HCT116 (cell line): ENCODE results near the gene ACCSL.

ENCODE experiments used
- POLR2A ChIP-seq: IDR thresholded peaks from 2 replicates; pipeline ENCODE4 v1.7.0; 2011; ENCODE audit warnings: borderline replicate concordance; ENCODE audit not compliant: insufficient read depth, insufficient read length; ENCODE audit errors: extremely low read depth
- POLR2AphosphoS5 ChIP-seq: IDR thresholded peaks from 2 replicates; pipeline ENCODE4 v1.6.1; 2011; ENCODE audit warnings: mild to moderate bottlenecking, low read depth, low read length, moderate library complexity
- TF ChIP-seq, protein P1 (sequence below), 3 experiments: fragments of 200-600 bp in 1 of 3; sonication (generic) in 1 of 3; IDR thresholded peaks in 2 of 3; conservative IDR thresholded peaks in 1 of 3; 2 replicates each; pipeline ENCODE4 v1.5.1; 2012 to 2017; ENCODE audit warnings: low read depth in 2 of 3, low read length in 2 of 3, antibody characterized with exemption in 1 of 3, borderline replicate concordance in 1 of 3, control low read depth in 1 of 3, mild to moderate bottlenecking in 1 of 3, mixed read lengths in 1 of 3, mixed run types in 1 of 3, moderate library complexity in 1 of 3; ENCODE audit not compliant: insufficient read depth in 1 of 3
- TF ChIP-seq, protein P2 (sequence below): IDR thresholded peaks from 2 replicates; pipeline ENCODE4 v1.6.1; 2012; ENCODE audit warnings: low read depth

DNA sequence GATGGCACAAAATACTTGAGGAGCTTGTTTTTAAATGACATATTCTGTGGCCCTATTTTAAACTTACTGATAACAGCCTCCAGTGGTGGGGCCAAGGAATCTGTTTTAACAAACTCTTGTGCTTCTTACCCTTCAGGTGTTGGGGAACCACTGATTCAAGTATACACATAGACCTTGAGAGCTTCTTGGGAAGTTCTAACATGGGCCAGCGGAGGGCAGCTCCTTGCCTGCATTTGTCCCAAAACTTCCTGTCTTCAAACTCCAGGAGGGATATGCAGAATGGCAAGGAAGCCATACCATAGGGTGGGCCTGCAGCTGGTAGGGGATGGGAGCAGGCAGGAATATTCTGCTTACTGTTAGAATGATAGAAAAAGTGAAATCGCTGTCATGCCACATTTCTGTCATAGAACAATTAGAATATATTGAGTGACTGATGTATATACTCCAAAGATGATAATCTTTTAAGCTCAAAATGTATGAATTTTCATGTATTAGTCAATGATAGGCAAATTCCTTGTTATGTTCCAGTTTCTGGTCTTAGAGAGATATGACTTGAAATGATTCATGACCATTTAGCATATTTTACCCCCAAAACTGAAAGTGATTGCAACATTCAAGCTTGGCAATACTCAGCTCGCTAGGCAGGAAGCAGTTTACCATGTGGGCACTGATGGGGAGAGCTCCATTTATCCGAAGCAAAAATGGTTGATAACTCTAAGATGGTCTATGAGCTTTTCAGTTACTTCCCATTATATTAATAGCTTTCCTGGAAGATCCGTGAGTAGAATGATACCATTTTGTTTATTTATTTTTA, 56.9 kb downstream of the ACCSL start:
- TF ChIP-seq, protein P1, sequence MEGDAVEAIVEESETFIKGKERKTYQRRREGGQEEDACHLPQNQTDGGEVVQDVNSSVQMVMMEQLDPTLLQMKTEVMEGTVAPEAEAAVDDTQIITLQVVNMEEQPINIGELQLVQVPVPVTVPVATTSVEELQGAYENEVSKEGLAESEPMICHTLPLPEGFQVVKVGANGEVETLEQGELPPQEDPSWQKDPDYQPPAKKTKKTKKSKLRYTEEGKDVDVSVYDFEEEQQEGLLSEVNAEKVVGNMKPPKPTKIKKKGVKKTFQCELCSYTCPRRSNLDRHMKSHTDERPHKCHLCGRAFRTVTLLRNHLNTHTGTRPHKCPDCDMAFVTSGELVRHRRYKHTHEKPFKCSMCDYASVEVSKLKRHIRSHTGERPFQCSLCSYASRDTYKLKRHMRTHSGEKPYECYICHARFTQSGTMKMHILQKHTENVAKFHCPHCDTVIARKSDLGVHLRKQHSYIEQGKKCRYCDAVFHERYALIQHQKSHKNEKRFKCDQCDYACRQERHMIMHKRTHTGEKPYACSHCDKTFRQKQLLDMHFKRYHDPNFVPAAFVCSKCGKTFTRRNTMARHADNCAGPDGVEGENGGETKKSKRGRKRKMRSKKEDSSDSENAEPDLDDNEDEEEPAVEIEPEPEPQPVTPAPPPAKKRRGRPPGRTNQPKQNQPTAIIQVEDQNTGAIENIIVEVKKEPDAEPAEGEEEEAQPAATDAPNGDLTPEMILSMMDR (IDR thresholded peaks at IDR 0.05 in 2 of 3, conservative IDR thresholded peaks at IDR 0.05 in 1 of 3; ENCODE audit: borderline replicate concordance in 1 of 3, insufficient read depth in 1 of 3, low read depth in 2 of 3, low read length in 2 of 3) = peak in 2 of 3 experiments; percentile 20 to 35; a peak in 3 of 6 replicates
- no peak for TF ChIP-seq POLR2AphosphoS5
- TF ChIP-seq, protein P2, sequence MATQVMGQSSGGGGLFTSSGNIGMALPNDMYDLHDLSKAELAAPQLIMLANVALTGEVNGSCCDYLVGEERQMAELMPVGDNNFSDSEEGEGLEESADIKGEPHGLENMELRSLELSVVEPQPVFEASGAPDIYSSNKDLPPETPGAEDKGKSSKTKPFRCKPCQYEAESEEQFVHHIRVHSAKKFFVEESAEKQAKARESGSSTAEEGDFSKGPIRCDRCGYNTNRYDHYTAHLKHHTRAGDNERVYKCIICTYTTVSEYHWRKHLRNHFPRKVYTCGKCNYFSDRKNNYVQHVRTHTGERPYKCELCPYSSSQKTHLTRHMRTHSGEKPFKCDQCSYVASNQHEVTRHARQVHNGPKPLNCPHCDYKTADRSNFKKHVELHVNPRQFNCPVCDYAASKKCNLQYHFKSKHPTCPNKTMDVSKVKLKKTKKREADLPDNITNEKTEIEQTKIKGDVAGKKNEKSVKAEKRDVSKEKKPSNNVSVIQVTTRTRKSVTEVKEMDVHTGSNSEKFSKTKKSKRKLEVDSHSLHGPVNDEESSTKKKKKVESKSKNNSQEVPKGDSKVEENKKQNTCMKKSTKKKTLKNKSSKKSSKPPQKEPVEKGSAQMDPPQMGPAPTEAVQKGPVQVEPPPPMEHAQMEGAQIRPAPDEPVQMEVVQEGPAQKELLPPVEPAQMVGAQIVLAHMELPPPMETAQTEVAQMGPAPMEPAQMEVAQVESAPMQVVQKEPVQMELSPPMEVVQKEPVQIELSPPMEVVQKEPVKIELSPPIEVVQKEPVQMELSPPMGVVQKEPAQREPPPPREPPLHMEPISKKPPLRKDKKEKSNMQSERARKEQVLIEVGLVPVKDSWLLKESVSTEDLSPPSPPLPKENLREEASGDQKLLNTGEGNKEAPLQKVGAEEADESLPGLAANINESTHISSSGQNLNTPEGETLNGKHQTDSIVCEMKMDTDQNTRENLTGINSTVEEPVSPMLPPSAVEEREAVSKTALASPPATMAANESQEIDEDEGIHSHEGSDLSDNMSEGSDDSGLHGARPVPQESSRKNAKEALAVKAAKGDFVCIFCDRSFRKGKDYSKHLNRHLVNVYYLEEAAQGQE = no peak
- TF ChIP-seq POLR2A = no peak
